BJ (cell line): ENCODE results near the gene ANO2. TPM values are rescaled to one million over a fixed set of nuclear protein-coding genes. Genes with fewer than 3 reads are reported as not detected.

Source experiments
- CTCF ChIA-PET: fragments of 350-600 bp; formaldehyde crosslinking; extraction: SDS; loops from one replicate; lab custom pipeline; 2021; ENCODE audit warnings: antibody characterized with exemption, inconsistent platforms; lab: Yijun Ruan, JAX
- POLR2A ChIA-PET: fragments of 300-600 bp; sonication (Branson Sonifier 250); formaldehyde crosslinking; extraction: SDS; loops from one replicate; lab custom pipeline; 2021; ENCODE audit warnings: antibody characterized with exemption; lab: Charles Lee
- DNase-seq: peaks from one replicate; pipeline ENCODE4 v3.0.0-alpha.2; 2011; ENCODE audit warnings: low read depth
- H3K27me3 ChIP-seq: 2 replicates; pipeline ENCODE4 v1.6.0; 2011; ENCODE audit warnings: low read length; ENCODE audit not compliant: control insufficient read depth, insufficient read depth
- H3K36me3 ChIP-seq: 2 replicates; pipeline ENCODE4 v1.5.1; 2011; ENCODE audit warnings: low read length; ENCODE audit not compliant: control insufficient read depth, insufficient read depth
- H3K4me3 ChIP-seq: 2 replicates; pipeline ENCODE4 v1.5.1; 2011; ENCODE audit warnings: low read depth, mild to moderate bottlenecking, control low read depth, low read length
- CTCF ChIP-seq: IDR thresholded peaks from 2 replicates; pipeline ENCODE4 v1.5.1; 2011; ENCODE audit warnings: low read depth, mild to moderate bottlenecking, control low read depth, inconsistent platforms, low read length, moderate library complexity; ENCODE audit not compliant: insufficient read depth
- polyA plus RNA-seq: library from polyadenylated mRNA; depleted of rRNA; stranded (reverse); fragments of >200 nt; gene quantifications from 2 replicates; pipeline ENCODE4 v1.2.3, GENCODE V29; 2011

ANO2 gene
- polyA plus RNA-seq, 1 experiment, result 0.10 TPM

- no peak for DNase-seq
- POLR2A ChIA-PET, result no interaction called here
- H3K36me3 ChIP-seq, result no peaks in the 10 kb centered on the region
- H3K27me3 ChIP-seq, result peaks cover 11% of the 10 kb centered on the region
- CTCF ChIA-PET, result interaction anchor here (1.1 to 3.7 kb wide), 4 partner anchors 10 to 307 kb away, joined by 3 to 29 read pairs (median 6); no protein-coding TSS in a partner anchor
- no peak overlapping the region for H3K4me3 ChIP-seq
- TF ChIP-seq CTCF, result no peak
Observed at GRCh38 chr12:5976196-5976595, 31.1 kb upstream of the ANO2 start.

GRCh38 chr12:5973461-5974115, 28.5 kb upstream of the ANO2 start:
- H3K4me3 ChIP-seq, result no peak overlapping the region
- peaks cover 11% of the 10 kb centered on the region for H3K27me3 ChIP-seq
- POLR2A ChIA-PET, result no interaction called here
- no peak for TF ChIP-seq CTCF
- no peaks in the 10 kb centered on the region for H3K36me3 ChIP-seq
- CTCF ChIA-PET, result interaction anchor here (0.8 to 2.7 kb wide), 4 partner anchors 9 to 66 kb away, joined by 5 to 9 read pairs (median 8); no protein-coding TSS in a partner anchor
- DNase-seq, result no peak

- Histone ChIP-seq H3K36me3 (no peaks in the 10 kb centered on the region), H3K27me3 (peaks cover 11% of the 10 kb centered on the region), H3K4me3 (no peak overlapping the region)
- POLR2A ChIA-PET, result no interaction called here
- no peak for TF ChIP-seq CTCF
- CTCF ChIA-PET, result interaction anchor here (1.0 to 2.7 kb wide), 3 partner anchors 16 to 66 kb away, joined by 3 to 9 read pairs (median 3); no protein-coding TSS in a partner anchor
- DNase-seq, result no peak
Observed at GRCh38 chr12:5972387-5972786, 27.3 kb upstream of the ANO2 start.

GRCh38 chr12:5971194-5971850, 26.3 kb upstream of the ANO2 start:
- CTCF ChIA-PET, result interaction anchor here (1.0 kb wide), 1 partner anchor 67 kb away, joined by 3 read pairs; no protein-coding TSS in a partner anchor

More at GRCh38 chr12:5971194-5971850, 26.3 kb upstream of the ANO2 start:
- no peaks in the 10 kb centered on the region for H3K36me3 ChIP-seq
- H3K4me3 ChIP-seq, result no peak overlapping the region
- DNase-seq, result no peak
- POLR2A ChIA-PET, result no interaction called here
- no peak for TF ChIP-seq CTCF
- peaks cover 9% of the 10 kb centered on the region for H3K27me3 ChIP-seq
